ENCODE measurements around the gene IL19. TPM values are rescaled to one million over a fixed set of nuclear protein-coding genes. Genes with fewer than 3 reads are reported as not detected.

The IL19 gene
- total and polyA plus RNA-seq, 9 donors, result not detected

- no peak overlapping the region for H3K4me3 ChIP-seq
- no peaks in the 10 kb centered on the region for H3K9me3 ChIP-seq
- no peak for DNase-seq
- H3K27ac ChIP-seq, result no peak overlapping the region
- no peaks in the 10 kb centered on the region for H3K36me3 ChIP-seq
- intact Hi-C loops (cut with DNase I), result no loop called here
- no peak for TF ChIP-seq EP300 (IDR thresholded peaks at IDR 0.05)
- WGBS, 3 donors, result 89 to 95% (median 92%) methylated on average over 7 of the region's 7 CpGs
- H3K27me3 ChIP-seq, result no peaks in the 10 kb centered on the region
- no peaks in the 10 kb centered on the region for H3K4me1 ChIP-seq (ENCODE audit: insufficient read depth)
These were observed 1.3 kb upstream of the IL19 start for GRCh38 chr1:206769304-206769731.

GRCh38 chr1:206771338-206771692, 742 bp downstream of the IL19 start:
- H3K27ac ChIP-seq, result no peak overlapping the region
- no peaks in the 10 kb centered on the region for H3K36me3 ChIP-seq
- H3K4me1 ChIP-seq (ENCODE audit: insufficient read depth), result no peaks in the 10 kb centered on the region
- TF ChIP-seq POLR2A (IDR thresholded peaks at IDR 0.05) (no peak), EP300 (IDR thresholded peaks at IDR 0.05) (no peak), CTCF (IDR thresholded peaks at IDR 0.05) (no peak)
- no peak for DNase-seq
- no peaks in the 10 kb centered on the region for H3K9me3 ChIP-seq
- H3K4me3 ChIP-seq, result no peak overlapping the region
- 37 to 55% (median 39%) methylated on average over 4 of the region's 4 CpGs for WGBS, 3 donors
- intact Hi-C loops (cut with DNase I), result no loop called here
- no peaks in the 10 kb centered on the region for H3K27me3 ChIP-seq

- no peak for DNase-seq
- H3K4me3 ChIP-seq, result no peak within 1 kb of the TSS
- no peaks in the 10 kb centered on the region for H3K36me3 ChIP-seq
- intact Hi-C loops (cut with DNase I), result no loop called here
- TF ChIP-seq CTCF (IDR thresholded peaks at IDR 0.05) (no peak), EP300 (IDR thresholded peaks at IDR 0.05) (no peak), POLR2A (IDR thresholded peaks at IDR 0.05) (no peak)
- 76 to 86% (median 79%) methylated on average over 8 of the region's 8 CpGs for WGBS, 3 donors
- H3K27ac ChIP-seq, result no peak within 1 kb of the TSS
- no peaks in the 10 kb centered on the region for H3K4me1 ChIP-seq (ENCODE audit: insufficient read depth)
- H3K27me3 ChIP-seq, result no peaks in the 10 kb centered on the region
- no peaks in the 10 kb centered on the region for H3K9me3 ChIP-seq
These were observed 1.8 kb downstream of the IL19 start, which contains the start of gene IL10 for GRCh38 chr1:206772243-206772937. Gene IL10, minus strand, starts transcription at chr1:206772494. Its CDS starts 59 bp downstream, at chr1:206772435.

GRCh38 chr1:206774093-206774492, 3.5 kb downstream of the IL19 start:
- H3K4me3 ChIP-seq, result no peak overlapping the region
- intact Hi-C loops (cut with DNase I), result no loop called here

More at GRCh38 chr1:206774093-206774492, 3.5 kb downstream of the IL19 start:
- Histone ChIP-seq H3K27me3 (no peaks in the 10 kb centered on the region), H3K9me3 (no peaks in the 10 kb centered on the region), H3K27ac (no peak overlapping the region), H3K4me1 (ENCODE audit: insufficient read depth) (no peaks in the 10 kb centered on the region), H3K36me3 (no peaks in the 10 kb centered on the region)
- WGBS, 3 donors, result 75 to 88% (median 77%) methylated on average over 3 of the region's 3 CpGs
- no peak for DNase-seq
- no peak for TF ChIP-seq EP300 (IDR thresholded peaks at IDR 0.05)
- no peak for TF ChIP-seq POLR2A (IDR thresholded peaks at IDR 0.05)
- no peak for TF ChIP-seq CTCF (IDR thresholded peaks at IDR 0.05)
